Activated CD4-positive, alpha-beta T cell treated with anti-CD3 and anti-CD28 coated beads for 4 hours (primary cell): ENCODE data around the gene LCMT1.
"Not testable (repeated sequence)": the region's sequence is repeated elsewhere in the genome, so short reads cannot be mapped to it uniquely, and the experiment has no call there.

Experiments
- DNase-seq, 2 donors: peaks; one replicate each; pipeline ENCODE4 v3.0.0-alpha.2; 2020

The LCMT1 gene

GRCh38 chr16:25097276-25097975 is 14.1 kb upstream of the LCMT1 start:
- DNase-seq, result no peak

DNA sequence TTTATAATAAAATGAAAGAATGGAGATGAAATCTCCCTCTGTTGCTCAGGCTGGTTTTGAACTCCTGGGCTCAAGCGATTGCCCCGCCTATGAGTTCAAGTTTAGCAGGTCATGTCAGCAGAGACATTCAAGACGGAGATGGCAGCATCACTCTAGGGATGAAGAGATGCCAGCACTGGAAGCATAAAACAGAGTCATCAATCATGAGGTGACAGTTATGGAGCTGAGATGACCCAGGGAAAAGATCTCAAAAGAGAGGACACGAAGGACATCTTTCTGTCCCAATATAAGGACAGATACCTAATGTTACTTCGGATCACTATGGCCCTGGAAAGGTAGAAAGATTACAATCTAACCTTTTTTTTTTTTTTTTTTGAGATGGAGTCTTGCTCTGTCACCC is 11.0 kb upstream of the LCMT1 start:
- DNase-seq, result no peak

DNA sequence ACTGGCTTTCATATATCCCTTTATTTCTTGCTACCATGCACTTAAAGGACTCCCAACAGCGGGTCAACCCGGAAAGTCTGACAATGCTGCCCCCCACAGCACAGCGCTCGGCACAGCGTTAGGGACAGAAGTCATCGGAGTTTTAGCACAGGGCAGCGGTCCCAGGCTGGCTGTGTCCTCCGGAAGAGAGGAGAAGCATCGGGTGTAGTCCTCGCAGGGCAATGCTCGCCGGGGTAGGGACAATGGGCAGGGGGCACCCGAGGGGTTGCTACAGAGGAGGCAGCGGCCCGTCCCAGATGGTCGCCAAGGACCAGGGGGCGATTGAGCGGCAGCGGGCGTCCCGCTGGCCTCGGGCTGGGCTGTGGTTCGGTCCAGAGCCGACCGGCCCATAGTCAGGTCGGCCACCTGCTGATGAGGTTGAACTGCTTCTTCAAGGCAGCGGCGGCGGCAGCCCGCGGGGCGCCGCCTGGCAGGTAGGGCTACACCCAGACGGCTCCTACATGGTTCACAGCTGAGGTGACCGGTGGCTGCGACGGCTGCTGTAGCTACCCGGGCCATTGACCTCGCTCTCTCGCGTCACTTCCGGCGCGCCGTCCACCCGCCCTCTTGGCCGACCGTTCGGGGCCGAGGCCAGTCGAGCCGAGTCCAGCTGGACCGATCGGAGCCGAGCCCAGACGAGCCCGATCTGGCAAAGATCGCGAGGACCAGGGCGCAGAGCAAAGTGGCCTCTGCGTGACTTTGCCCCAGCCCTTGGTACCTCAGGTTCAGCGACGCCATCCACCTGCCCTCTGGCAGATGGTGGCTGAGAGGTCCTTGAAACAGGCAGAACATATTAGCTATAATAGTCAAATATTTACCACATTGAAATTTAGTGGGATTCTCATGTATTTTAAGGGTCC is 4.7 kb upstream of the LCMT1 start:
- DNase-seq, result peak; percentile 51 to 61

DNA sequence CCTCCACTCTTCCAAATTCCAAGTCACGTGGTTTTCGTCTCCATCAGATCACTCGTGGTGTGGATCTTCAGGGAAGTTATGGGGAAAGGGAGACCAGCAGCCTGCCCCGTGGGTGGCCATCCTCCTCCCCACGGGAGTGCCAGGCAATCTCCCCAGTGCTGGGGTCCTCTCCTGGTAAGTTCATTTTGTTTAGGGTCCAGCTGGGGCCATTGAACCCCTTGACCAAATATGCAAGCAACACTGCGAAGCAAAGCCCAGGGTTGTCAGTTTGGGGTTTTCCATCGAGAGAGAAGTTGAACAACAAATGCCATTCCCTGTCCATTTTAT is 4.1 kb upstream of the LCMT1 start:
- DNase-seq, result no peak

DNA sequence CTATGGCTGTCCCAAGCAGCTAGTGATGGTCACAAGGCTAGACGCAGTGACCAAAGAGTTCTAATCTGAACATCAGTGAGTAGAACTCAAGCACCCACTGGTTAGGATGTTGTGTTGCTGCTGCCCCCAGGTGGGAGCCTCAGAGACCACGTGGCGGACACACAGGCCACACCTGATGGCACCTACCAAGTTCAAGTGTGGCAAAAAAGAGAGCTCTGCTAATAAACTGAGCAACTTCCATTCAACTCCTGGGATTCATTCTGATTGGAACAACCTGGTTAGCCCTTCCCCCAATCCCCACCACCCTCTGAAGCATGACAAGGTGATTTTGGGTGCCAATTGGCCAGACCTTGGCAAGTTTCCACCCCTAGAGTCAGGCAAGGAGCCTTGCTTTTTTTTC is 3.5 kb upstream of the LCMT1 start:
- DNase-seq, result peak; percentile 38 to 41

- no peak for DNase-seq
These were observed 1.9 kb upstream of the LCMT1 start for GRCh38 chr16:25109643-25110042.

DNA sequence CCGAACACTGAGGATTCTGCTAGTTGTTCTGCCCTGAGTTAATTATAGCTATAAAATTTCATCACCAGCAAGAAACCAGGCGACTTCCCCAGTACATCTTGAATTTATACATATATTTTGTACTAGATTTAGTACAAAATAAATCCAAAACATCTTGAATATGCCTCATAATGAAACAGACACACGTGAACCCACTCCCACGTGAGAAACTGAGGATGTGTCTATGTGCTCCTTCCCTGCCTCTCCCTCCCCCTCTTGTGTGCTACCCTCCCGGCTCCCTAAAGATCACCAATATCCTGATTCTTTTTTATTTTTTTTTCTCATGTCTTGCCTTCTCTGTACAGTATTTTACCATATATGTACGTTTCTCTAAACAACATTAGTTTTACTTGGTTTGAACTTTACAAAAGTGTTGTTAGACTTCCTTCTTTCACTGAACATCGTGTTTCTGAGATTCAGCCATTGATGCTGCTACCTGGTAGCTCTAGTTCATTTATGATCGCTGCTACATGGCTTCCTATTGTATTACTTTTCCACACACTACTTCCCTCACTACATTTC is 1.1 kb upstream of the LCMT1 start:
- no peak for DNase-seq

DNA sequence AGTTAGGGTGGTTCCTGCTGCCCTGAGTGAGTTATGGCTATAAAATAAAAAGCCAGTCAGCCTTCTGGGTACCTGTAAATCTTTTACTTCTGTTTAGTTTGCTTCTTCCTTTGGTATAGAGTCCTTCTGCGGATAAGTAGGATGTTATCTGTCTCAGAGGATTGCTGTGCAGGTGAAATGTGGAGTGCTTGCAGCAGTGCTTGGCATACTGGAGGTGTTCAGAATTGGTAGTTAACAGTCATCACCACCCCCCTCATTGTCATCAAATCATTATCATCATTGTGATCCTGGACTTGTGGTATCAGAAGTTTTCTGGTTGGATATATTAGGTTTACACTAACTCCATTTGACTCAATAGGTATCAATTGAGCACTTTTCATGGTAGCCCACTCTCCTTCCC is 2.6 kb downstream of the LCMT1 start:
- no peak for DNase-seq

DNA sequence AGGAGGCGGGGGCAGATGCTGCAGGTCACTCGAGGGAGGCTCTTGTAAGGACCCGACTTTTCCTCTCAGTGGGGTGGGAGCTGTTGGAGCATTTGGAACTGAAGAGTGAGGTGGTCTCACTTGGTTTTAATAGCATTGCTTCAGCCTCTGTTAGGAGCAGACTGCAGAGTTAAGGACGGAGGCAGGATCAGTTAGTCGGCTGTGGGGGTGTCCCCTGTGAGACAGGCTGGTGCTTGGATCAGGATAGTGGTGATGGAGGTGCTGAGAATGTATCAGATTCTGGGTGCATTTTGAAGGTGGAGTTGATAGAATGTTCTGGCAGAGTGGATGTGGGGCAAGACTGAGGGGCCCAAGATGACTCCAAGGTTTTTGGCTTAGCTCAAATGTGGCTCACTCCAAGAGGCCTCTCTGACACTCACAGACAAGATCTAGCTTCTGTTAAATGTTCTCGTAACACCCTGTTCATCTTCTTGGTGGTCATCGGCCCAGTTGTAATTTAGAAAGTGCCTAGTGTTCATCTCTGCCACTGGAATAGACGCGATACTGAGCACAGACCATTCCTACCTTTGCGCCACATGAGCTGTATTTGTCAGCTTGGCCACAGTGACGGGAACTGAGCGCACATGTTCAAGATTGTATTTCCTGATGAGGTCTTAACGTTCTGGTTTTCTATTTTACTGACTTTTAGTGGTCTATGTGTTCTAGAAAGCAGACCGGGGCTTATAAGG is 7.5 kb downstream of the LCMT1 start:
- DNase-seq, result no peak

DNA sequence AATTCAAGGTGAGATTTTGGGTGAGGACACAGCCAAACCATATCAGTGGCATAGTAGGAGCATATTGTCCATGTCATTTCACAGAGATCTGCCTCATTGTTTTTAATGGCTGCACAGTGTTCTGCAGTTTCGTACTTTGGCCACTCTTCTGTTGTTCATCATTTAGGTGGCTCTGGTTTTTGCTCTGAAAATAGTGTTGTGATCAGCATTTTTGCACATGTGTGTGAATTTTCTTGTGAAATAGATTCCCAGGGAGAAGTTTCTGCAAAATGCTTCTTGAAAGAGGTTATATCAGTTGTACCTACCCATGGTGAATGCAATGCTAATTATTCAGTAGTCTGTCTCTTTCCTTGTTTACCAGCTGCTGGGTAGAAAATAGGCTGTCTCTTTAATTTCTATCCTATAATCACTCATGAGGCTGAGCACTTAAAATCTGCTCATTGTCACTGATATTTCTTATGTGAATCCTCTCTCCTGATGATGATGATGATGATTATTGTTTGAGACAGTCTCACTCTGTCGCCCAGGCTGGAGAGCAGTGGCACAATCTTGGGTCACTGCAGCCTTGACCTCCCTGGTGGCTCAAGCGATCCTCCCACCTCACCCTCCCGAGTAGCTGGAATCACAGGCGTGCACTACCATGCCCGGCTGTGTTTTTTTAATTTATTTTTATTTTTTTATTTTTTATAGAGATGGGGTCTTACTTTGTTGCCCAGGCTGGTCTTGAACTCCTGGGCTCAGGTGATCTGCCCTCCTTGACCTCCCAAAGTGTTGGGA is 10.5 kb downstream of the LCMT1 start:
- DNase-seq, result no peak

- DNase-seq, result no peak
These were observed 13.0 kb downstream of the LCMT1 start for GRCh38 chr16:25124503-25124902.

GRCh38 chr16:25126086-25126666 is 14.6 kb downstream of the LCMT1 start:
- DNase-seq, result not testable (repeated sequence)

DNA sequence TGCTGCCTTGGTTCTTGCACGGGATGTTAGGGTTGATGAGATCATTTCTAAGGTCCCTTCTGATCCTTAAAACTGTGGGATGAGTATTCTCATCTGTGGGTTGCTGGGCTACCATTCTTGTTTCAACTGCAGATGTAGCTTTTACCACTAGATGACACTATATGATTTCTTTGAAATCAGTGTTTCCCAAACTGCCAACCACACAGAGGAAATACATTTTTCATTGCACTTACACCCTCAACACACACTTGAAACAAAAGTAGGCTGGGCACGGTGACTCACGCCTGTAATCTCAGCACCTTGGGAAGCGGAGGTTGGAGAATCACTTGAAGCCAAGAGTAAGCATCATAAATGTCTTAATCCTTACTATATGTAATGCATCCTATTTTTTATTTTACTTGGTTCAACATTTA is 15.3 kb downstream of the LCMT1 start:
- peak in 1 of 2 donors; percentile 30 for DNase-seq

DNA sequence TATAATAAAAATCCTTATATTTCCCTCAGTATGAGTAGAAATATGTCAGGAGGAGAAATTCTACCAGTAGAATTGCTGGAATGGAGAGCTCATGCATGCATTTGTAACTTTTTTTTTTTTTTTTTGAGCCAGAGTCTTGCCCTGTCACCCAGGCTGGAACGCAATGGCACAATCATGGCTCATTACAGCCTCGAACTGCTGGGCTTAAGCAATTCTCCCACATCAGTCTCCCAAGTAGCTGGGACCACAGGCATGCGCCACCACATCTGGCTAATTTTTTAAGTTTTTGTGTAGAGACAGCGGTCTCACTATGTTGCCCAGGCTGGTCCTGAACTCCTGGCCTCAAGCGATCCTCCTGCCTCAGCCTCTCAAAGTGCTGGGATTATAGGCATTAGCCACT is 21.2 kb downstream of the LCMT1 start:
- not testable (repeated sequence) for DNase-seq

- no peak for DNase-seq
These were observed 22.7 kb downstream of the LCMT1 start for GRCh38 chr16:25134166-25134700.

DNA sequence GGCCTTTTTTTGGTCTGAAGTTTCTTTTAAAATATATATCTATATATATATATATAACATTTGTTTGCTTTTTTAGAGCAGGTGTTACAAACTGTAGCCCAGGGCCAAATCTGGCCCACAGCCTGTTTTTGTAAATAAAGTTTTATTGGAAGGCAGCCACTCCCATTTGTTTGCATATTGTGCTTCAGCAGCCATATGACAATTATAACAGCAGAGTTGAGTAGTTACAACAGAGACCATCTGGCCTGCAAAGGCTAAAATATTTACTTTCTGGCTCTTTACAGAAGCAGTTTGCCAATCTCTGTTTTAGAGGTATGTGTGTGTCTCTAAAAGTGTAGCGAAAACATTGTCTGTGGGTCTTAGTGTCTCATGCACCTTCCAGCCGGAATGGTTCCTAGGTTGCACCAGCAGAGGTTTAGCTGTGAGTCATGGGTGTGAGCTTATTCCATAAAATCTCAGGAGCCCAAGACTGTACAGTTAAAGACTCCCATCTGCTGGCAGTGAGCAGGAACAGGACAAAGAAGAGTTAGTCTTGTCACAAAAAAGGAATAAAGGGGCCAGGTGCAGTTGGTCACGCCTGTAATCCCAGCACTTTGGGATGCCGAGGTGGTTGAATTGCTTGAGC is 23.8 kb downstream of the LCMT1 start:
- no peak for DNase-seq

- no peak for DNase-seq
These were observed 26.6 kb downstream of the LCMT1 start for GRCh38 chr16:25138130-25138529.

GRCh38 chr16:25140459-25140858 is 28.9 kb downstream of the LCMT1 start:
- DNase-seq, result no peak

DNA sequence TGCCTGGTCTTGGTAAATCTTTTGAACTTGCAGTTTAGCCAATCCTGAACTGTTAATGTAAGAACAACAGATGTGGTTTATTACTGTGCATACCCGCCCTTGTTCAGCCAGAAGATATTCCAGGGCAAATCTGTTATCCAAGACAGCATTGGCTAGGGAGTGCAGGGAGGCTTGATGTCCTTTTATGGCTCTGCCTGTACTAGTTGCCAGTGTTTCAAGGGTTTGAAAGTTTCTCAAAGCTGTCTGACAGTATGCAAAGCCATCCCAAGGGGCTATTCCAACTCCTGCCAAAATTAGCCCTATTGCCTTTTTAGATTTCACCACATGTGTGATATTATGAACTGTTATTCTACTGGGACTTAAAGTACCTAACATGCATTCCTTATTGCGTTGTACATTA is 30.1 kb downstream of the LCMT1 start:
- no peak for DNase-seq

DNA sequence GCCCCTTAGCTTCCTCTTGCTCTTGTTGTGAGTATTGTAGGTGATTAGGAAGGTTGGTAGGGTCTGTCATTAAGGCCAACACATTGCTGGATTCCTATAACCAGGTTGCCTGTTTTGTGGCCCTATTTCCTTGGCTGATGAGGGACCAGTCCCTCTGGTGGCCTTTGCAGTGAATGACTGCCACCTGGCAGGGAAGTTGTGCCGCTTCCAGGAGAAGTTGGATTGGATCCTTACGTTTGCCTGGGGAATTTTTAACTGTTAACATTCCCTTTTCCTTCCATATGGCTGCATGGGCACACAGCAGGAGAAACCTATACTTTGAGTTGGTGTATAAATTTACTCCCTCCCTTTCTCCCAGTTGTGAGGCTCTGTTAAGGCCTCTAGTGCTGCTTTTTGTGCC is 32.4 kb downstream of the LCMT1 start:
- no peak for DNase-seq

- DNase-seq, result no peak
These were observed 37.1 kb downstream of the LCMT1 start for GRCh38 chr16:25148568-25149215.
